BE2C (cell line): ENCODE measurements around the gene FAM200C.

ENCODE experiments used
- DNase-seq: peaks from one replicate; pipeline ENCODE4 v3.0.0-alpha.2; 2020
- H3K27me3 ChIP-seq: fragments of 250-450 bp; sonication (Bioruptor Pico); 2 replicates; pipeline ENCODE4 v1.5.1; 2020; ENCODE audit warnings: mild to moderate bottlenecking
- H3K36me3 ChIP-seq: fragments of 250-450 bp; sonication (Bioruptor Pico); 2 replicates; pipeline ENCODE4 v1.5.1; 2020; ENCODE audit warnings: mild to moderate bottlenecking
- H3K4me1 ChIP-seq: fragments of 250-450 bp; sonication (Bioruptor Pico); 2 replicates; pipeline ENCODE4 v1.5.1; 2020
- H3K4me3 ChIP-seq: 2 replicates; pipeline ENCODE4 v1.5.1; 2011; ENCODE audit warnings: low read depth, low read length
- H3K9me3 ChIP-seq: fragments of 250-450 bp; sonication (Bioruptor Pico); 2 replicates; pipeline ENCODE4 v1.5.1; 2020
- CTCF ChIP-seq: IDR thresholded peaks from 2 replicates; pipeline ENCODE4 v1.5.1; 2012; ENCODE audit warnings: mild to moderate bottlenecking, low read depth, low read length

FAM200C gene

DNA sequence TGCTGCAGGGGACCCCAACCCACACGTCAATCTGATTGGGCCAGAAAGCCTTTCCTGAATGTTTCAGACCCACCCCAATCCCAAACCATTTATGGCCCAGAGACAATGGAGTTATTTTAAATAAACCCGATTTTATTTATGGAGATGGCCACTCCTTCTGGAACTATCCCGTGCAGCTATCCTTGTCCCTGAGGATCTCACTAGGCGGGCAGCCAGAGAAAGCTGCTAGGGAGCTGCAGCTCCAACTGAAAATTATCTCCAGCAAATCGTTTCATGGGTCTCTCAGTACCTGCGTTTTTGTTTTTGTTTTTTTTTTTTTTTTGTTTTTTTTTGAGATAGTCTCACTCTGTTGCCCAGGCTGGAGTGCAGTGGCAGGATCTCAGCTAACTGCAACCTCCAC lies 52.4 kb downstream of the FAM200C start:
- Histone ChIP-seq H3K4me1 (peaks cover 4% of the 10 kb centered on the region; the same call in 1 of the 2 replicates), H3K36me3 (no peaks in the 10 kb centered on the region), H3K27me3 (no peaks in the 10 kb centered on the region), H3K4me3 (no peak overlapping the region), H3K9me3 (no peaks in the 10 kb centered on the region)
- DNase-seq = no peak
- TF ChIP-seq CTCF = no peak
